Memory B cell (primary cell): ENCODE data around the gene AMACR.
"Not testable (repeated sequence)": the region's sequence is repeated elsewhere in the genome, so short reads cannot be mapped to it uniquely, and the experiment has no call there.

Source experiments
- ATAC-seq: fragments of 150-1000 bp; cut with Tn5 transposase; 2 replicates; pipeline ENCODE4 v1.10.0; 2021; ENCODE audit warnings: low read depth, mild to moderate bottlenecking, moderate library complexity
- DNase-seq, 2 donors: peaks; one replicate each; pipeline ENCODE4 v3.0.0; 2022; ENCODE audit warnings: low spot score in 2 of 2
- H3K27ac Mint-ChIP-seq: one replicate; pipeline ENCODE4 v1.8.0; 2022; ENCODE audit warnings: mild to moderate bottlenecking, moderate library complexity, mixed read lengths
- H3K27me3 Mint-ChIP-seq: one replicate; pipeline ENCODE4 v1.8.0; 2022; ENCODE audit warnings: mixed read lengths
- H3K36me3 Mint-ChIP-seq: one replicate; pipeline ENCODE4 v1.8.0; 2022; ENCODE audit warnings: mild to moderate bottlenecking, mixed read lengths
- H3K4me1 Mint-ChIP-seq: one replicate; pipeline ENCODE4 v1.8.0; 2022; ENCODE audit warnings: mixed read lengths
- H3K4me3 Mint-ChIP-seq: one replicate; pipeline ENCODE4 v1.8.0; 2022; ENCODE audit warnings: mild to moderate bottlenecking, moderate library complexity, mixed read lengths
- H3K9me3 Mint-ChIP-seq: one replicate; pipeline ENCODE4 v1.8.0; 2022; ENCODE audit warnings: mixed read lengths

Gene AMACR

GRCh38 chr5:34026089-34026761 lies 18.4 kb upstream of the AMACR start:
- Mint-ChIP-seq H3K4me1 (no peaks in the 10 kb centered on the region), H3K27ac (no peak overlapping the region), H3K27me3 (no peaks in the 10 kb centered on the region), H3K9me3 (no peaks in the 10 kb centered on the region), H3K36me3 (peaks cover 16% of the 10 kb centered on the region), H3K4me3 (no peak overlapping the region)
- DNase-seq (no peak), ATAC-seq (no peak)

GRCh38 chr5:34022121-34022705 lies 14.4 kb upstream of the AMACR start:
- Mint-ChIP-seq H3K4me3 (no peak overlapping the region), H3K4me1 (no peaks in the 10 kb centered on the region)
- no peak for DNase-seq

GRCh38 chr5:34021334-34021733 lies 13.5 kb upstream of the AMACR start:
- Mint-ChIP-seq H3K9me3 (no peaks in the 10 kb centered on the region), H3K27me3 (no peaks in the 10 kb centered on the region), H3K4me1 (no peaks in the 10 kb centered on the region), H3K4me3 (no peak overlapping the region), H3K36me3 (peaks cover 19% of the 10 kb centered on the region), H3K27ac (peak overlapping the region; percentile 22)
- DNase-seq = no peak
- ATAC-seq = no peak

More at GRCh38 chr5:34022121-34022705, 14.4 kb upstream of the AMACR start:
- no peak for ATAC-seq
- Mint-ChIP-seq H3K36me3 (peaks cover 19% of the 10 kb centered on the region), H3K27ac (no peak overlapping the region), H3K27me3 (no peaks in the 10 kb centered on the region), H3K9me3 (no peaks in the 10 kb centered on the region)

- DNase-seq (no peak), ATAC-seq (no peak)
- H3K36me3 Mint-ChIP-seq = peaks cover 13% of the 10 kb centered on the region
- no peaks in the 10 kb centered on the region for H3K9me3 Mint-ChIP-seq
- H3K4me3 Mint-ChIP-seq = no peak overlapping the region
- no peaks in the 10 kb centered on the region for H3K27me3 Mint-ChIP-seq
- no peak overlapping the region for H3K27ac Mint-ChIP-seq
- no peaks in the 10 kb centered on the region for H3K4me1 Mint-ChIP-seq
These were observed 12.9 kb upstream of the AMACR start for GRCh38 chr5:34020726-34021125.

GRCh38 chr5:34017254-34017653 lies 9.4 kb upstream of the AMACR start:
- peaks cover 9% of the 10 kb centered on the region for H3K36me3 Mint-ChIP-seq
- H3K4me1 Mint-ChIP-seq = no peaks in the 10 kb centered on the region
- H3K27ac Mint-ChIP-seq = no peak overlapping the region
- H3K4me3 Mint-ChIP-seq = no peak overlapping the region
- peaks cover 4% of the 10 kb centered on the region for H3K9me3 Mint-ChIP-seq
- ATAC-seq (no peak), DNase-seq (no peak)
- H3K27me3 Mint-ChIP-seq = no peaks in the 10 kb centered on the region

- Mint-ChIP-seq H3K4me1 (no peaks in the 10 kb centered on the region), H3K27me3 (no peaks in the 10 kb centered on the region), H3K4me3 (no peak overlapping the region), H3K27ac (no peak overlapping the region), H3K9me3 (peaks cover 4% of the 10 kb centered on the region), H3K36me3 (peaks cover 9% of the 10 kb centered on the region)
- ATAC-seq (no peak), DNase-seq (no peak)
These were observed 8.9 kb upstream of the AMACR start for GRCh38 chr5:34016750-34017149.

GRCh38 chr5:34016222-34016621 lies 8.4 kb upstream of the AMACR start:
- Mint-ChIP-seq H3K4me3 (no peak overlapping the region), H3K27me3 (no peaks in the 10 kb centered on the region)
- DNase-seq = no peak

GRCh38 chr5:34015120-34015822 lies 7.4 kb upstream of the AMACR start:
- Mint-ChIP-seq H3K4me1 (no peaks in the 10 kb centered on the region), H3K27me3 (no peaks in the 10 kb centered on the region), H3K4me3 (no peak overlapping the region), H3K36me3 (no peaks in the 10 kb centered on the region), H3K9me3 (peaks cover 4% of the 10 kb centered on the region), H3K27ac (no peak overlapping the region)
- no peak for DNase-seq
- no peak for ATAC-seq

More at GRCh38 chr5:34016222-34016621, 8.4 kb upstream of the AMACR start:
- Mint-ChIP-seq H3K27ac (no peak overlapping the region), H3K9me3 (peaks cover 4% of the 10 kb centered on the region), H3K4me1 (no peaks in the 10 kb centered on the region), H3K36me3 (peaks cover 8% of the 10 kb centered on the region)
- no peak for ATAC-seq

- Mint-ChIP-seq H3K27ac (no peak overlapping the region), H3K36me3 (no peaks in the 10 kb centered on the region), H3K4me1 (no peaks in the 10 kb centered on the region), H3K9me3 (peaks cover 4% of the 10 kb centered on the region), H3K4me3 (no peak overlapping the region), H3K27me3 (no peaks in the 10 kb centered on the region)
- DNase-seq = no peak
- no peak for ATAC-seq
These were observed 6.8 kb upstream of the AMACR start for GRCh38 chr5:34014626-34015025.

GRCh38 chr5:34013547-34013946 lies 5.7 kb upstream of the AMACR start:
- Mint-ChIP-seq H3K27me3 (no peaks in the 10 kb centered on the region), H3K27ac (no peak overlapping the region), H3K9me3 (peaks cover 4% of the 10 kb centered on the region), H3K4me3 (no peak overlapping the region), H3K4me1 (no peaks in the 10 kb centered on the region), H3K36me3 (no peaks in the 10 kb centered on the region)
- ATAC-seq (no peak), DNase-seq (no peak)

GRCh38 chr5:34012791-34013190 lies 4.9 kb upstream of the AMACR start:
- Mint-ChIP-seq H3K36me3 (no peaks in the 10 kb centered on the region), H3K9me3 (peaks cover 4% of the 10 kb centered on the region), H3K4me1 (no peaks in the 10 kb centered on the region), H3K4me3 (no peak overlapping the region), H3K27ac (no peak overlapping the region), H3K27me3 (no peaks in the 10 kb centered on the region)
- DNase-seq (no peak), ATAC-seq (no peak)

GRCh38 chr5:34011536-34011935 lies 3.7 kb upstream of the AMACR start:
- no peak overlapping the region for H3K4me3 Mint-ChIP-seq
- peaks cover 4% of the 10 kb centered on the region for H3K9me3 Mint-ChIP-seq

GRCh38 chr5:34010146-34010545 lies 2.3 kb upstream of the AMACR start:
- not testable (repeated sequence) for H3K4me3 Mint-ChIP-seq, H3K27me3 Mint-ChIP-seq, H3K4me1 Mint-ChIP-seq, DNase-seq, ATAC-seq, H3K27ac Mint-ChIP-seq, H3K36me3 Mint-ChIP-seq, H3K9me3 Mint-ChIP-seq

More at GRCh38 chr5:34011536-34011935, 3.7 kb upstream of the AMACR start:
- no peak for ATAC-seq
- no peak overlapping the region for H3K27ac Mint-ChIP-seq
- H3K36me3 Mint-ChIP-seq = no peaks in the 10 kb centered on the region
- DNase-seq = no peak
- peaks cover 4% of the 10 kb centered on the region for H3K4me1 Mint-ChIP-seq
- no peaks in the 10 kb centered on the region for H3K27me3 Mint-ChIP-seq

- Mint-ChIP-seq H3K36me3 (peaks cover 2% of the 10 kb centered on the region), H3K27ac (no peak overlapping the region), H3K4me3 (no peak overlapping the region), H3K9me3 (peaks cover 4% of the 10 kb centered on the region), H3K27me3 (no peaks in the 10 kb centered on the region), H3K4me1 (peaks cover 4% of the 10 kb centered on the region)
- DNase-seq (no peak), ATAC-seq (no peak)
These were observed 1.8 kb upstream of the AMACR start for GRCh38 chr5:34009610-34010009.
